ENCODE measurements around the gene MEIS3. TPM values are rescaled to one million over a fixed set of nuclear protein-coding genes. Genes with fewer than 3 reads are reported as not detected.
"Not testable (repeated sequence)": the region's sequence is repeated elsewhere in the genome, so short reads cannot be mapped to it uniquely, and the experiment has no call there.

The MEIS3 gene
- total RNA-seq, 6 donors from 2014 or later = 1.7 to 7.1 (median 3.8) TPM; not detected in 1

- TF ChIP-seq EP300 (IDR thresholded peaks at IDR 0.05) = no peak
- no peak for TF ChIP-seq POLR2AphosphoS5 (IDR thresholded peaks at IDR 0.05)
- no peak for TF ChIP-seq CTCF (IDR thresholded peaks at IDR 0.05)
- no peak for TF ChIP-seq POLR2A (IDR thresholded peaks at IDR 0.05)
- Histone ChIP-seq H3K27ac (no peak overlapping the region), H3K36me3 (no peaks in the 10 kb centered on the region), H3K9me3 (no peaks in the 10 kb centered on the region), H3K27me3 (peaks cover 0 to 25% (median 9%) of the 10 kb centered on the region in 4 donors), H3K4me3 (no peak overlapping the region), H3K4me1 (peaks cover 0 to 23% (median 3%) of the 10 kb centered on the region in 4 donors)
- DNase-seq (peak in 1 of 2 donors; percentile 79), ATAC-seq (ENCODE audit: low FRiP score in 2 of 2) (no peak)
- WGBS, 2 donors = 75 to 85% methylated on average over 10 to 12 of the region's 21 CpGs
Measured at GRCh38 chr19:47414469-47414868, 4.9 kb downstream of the MEIS3 start.

DNA sequence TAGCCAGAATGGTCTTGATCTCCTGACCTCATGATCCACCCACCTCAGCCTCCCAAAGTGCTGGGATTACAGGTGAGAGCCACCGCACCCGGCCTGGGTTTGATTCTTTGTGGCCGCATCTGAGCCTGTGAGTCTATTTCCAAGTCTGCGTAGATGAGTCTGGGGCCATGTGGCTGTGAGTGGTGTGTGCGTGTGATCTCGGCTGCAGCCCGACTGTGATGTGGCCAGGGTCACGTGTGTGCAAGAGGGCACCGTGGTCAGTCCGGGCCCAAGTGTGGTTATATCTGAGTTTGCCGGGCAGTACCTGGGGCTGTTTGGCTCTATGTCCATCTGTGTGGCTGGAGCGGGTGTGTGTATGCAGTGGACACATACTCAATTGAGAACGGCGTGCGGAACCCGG lies 5.4 kb downstream of the MEIS3 start:
- WGBS, 2 donors = 93 to 96% methylated on average over 11 to 16 of the region's 16 CpGs
- H3K36me3 ChIP-seq = no peaks in the 10 kb centered on the region
- H3K4me3 ChIP-seq = no peak overlapping the region
- ATAC-seq (ENCODE audit: low FRiP score in 2 of 2) (no peak), DNase-seq (no peak)
- H3K27ac ChIP-seq = no peak overlapping the region
- H3K9me3 ChIP-seq = no peaks in the 10 kb centered on the region
- peaks cover 0 to 18% (median under 1%) of the 10 kb centered on the region in 4 donors for H3K4me1 ChIP-seq
- TF ChIP-seq CTCF (IDR thresholded peaks at IDR 0.05) = no peak
- TF ChIP-seq POLR2AphosphoS5 (IDR thresholded peaks at IDR 0.05) = no peak
- no peak for TF ChIP-seq EP300 (IDR thresholded peaks at IDR 0.05)
- no peak for TF ChIP-seq POLR2A (IDR thresholded peaks at IDR 0.05)
- H3K27me3 ChIP-seq = peaks cover 0 to 20% (median 6%) of the 10 kb centered on the region in 4 donors

- ATAC-seq (ENCODE audit: low FRiP score in 2 of 2); H3K4me3 ChIP-seq; H3K9me3 ChIP-seq; H3K4me1 ChIP-seq; DNase-seq; H3K27ac ChIP-seq; H3K36me3 ChIP-seq: not testable (repeated sequence)
- peaks cover 0 to 17% (median 6%) of the 10 kb centered on the region in 4 donors for H3K27me3 ChIP-seq
- WGBS, 2 donors = 64 to 83% methylated on average over 9 of the region's 9 CpGs
Measured at GRCh38 chr19:47411696-47412095, 7.6 kb downstream of the MEIS3 start.

- Histone ChIP-seq H3K27me3 (peaks cover 0 to 15% (median 6%) of the 10 kb centered on the region in 4 donors), H3K4me1 (no peaks in the 10 kb centered on the region), H3K27ac (no peak overlapping the region), H3K9me3 (no peaks in the 10 kb centered on the region), H3K4me3 (no peak overlapping the region), H3K36me3 (no peaks in the 10 kb centered on the region)
- 73 to 79% methylated on average over 8 of the region's 8 CpGs for WGBS, 2 donors
- ATAC-seq (ENCODE audit: low FRiP score in 2 of 2) (no peak), DNase-seq (no peak)
- TF ChIP-seq CTCF (IDR thresholded peaks at IDR 0.05) = no peak
- no peak for TF ChIP-seq POLR2A (IDR thresholded peaks at IDR 0.05)
- TF ChIP-seq POLR2AphosphoS5 (IDR thresholded peaks at IDR 0.05) = no peak
- TF ChIP-seq EP300 (IDR thresholded peaks at IDR 0.05) = no peak
Measured at GRCh38 chr19:47411101-47411500, 8.2 kb downstream of the MEIS3 start.

- TF ChIP-seq POLR2A (IDR thresholded peaks at IDR 0.05) (no peak), POLR2AphosphoS5 (IDR thresholded peaks at IDR 0.05) (no peak)
- H3K4me1 ChIP-seq = no peaks in the 10 kb centered on the region
- H3K9me3 ChIP-seq = no peaks in the 10 kb centered on the region
- peaks cover 0 to 12% (median 6%) of the 10 kb centered on the region in 4 donors for H3K27me3 ChIP-seq
- H3K36me3 ChIP-seq = no peaks in the 10 kb centered on the region
- no peak overlapping the region for H3K4me3 ChIP-seq
- DNase-seq (no peak), ATAC-seq (ENCODE audit: low FRiP score in 2 of 2) (no peak)
- 89 to 93% methylated on average over 14 of the region's 14 CpGs for WGBS, 2 donors
- H3K27ac ChIP-seq = no peak overlapping the region
Measured at GRCh38 chr19:47408156-47408938, 11.0 kb downstream of the MEIS3 start.

DNA sequence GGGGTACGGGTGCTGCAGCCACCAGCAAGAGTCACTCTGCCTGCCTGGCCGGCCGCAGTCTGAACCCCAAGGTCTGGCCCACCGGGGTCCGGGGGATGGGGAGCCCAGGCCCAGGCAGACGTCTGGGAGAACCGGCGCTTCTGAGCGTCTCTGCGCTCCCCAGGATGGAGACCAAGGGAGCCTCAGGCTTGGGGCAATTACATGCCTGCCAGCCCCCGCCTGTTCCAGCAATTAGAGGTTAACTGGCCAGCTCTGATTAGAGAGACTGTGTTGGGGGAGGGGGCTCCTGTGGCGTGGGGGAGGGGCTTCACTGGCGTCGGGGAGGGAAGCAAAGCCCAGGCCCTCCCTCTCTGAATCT lies 11.9 kb downstream of the MEIS3 start:
- H3K27me3 ChIP-seq = peaks cover 0 to 12% (median 6%) of the 10 kb centered on the region in 4 donors
- 17 to 23% methylated on average over 4 to 6 of the region's 14 CpGs for WGBS, 2 donors

More for the DNA sequence above, 11.9 kb downstream of the MEIS3 start:
- DNase-seq (no peak), ATAC-seq (ENCODE audit: low FRiP score in 2 of 2) (no peak)
- Histone ChIP-seq H3K36me3 (no peaks in the 10 kb centered on the region), H3K27ac (no peak overlapping the region), H3K4me1 (no peaks in the 10 kb centered on the region), H3K9me3 (no peaks in the 10 kb centered on the region), H3K4me3 (no peak overlapping the region)
- TF ChIP-seq POLR2AphosphoS5 (IDR thresholded peaks at IDR 0.05) (no peak), POLR2A (IDR thresholded peaks at IDR 0.05) (no peak), CTCF (IDR thresholded peaks at IDR 0.05) (no peak), EP300 (IDR thresholded peaks at IDR 0.05) (no peak)

Data from upper lobe of left lung (tissue), 6 donors.